Measurements from ENCODE around the gene KRTAP20-1. TPM values are rescaled to one million over a fixed set of nuclear protein-coding genes. Genes with fewer than 3 reads are reported as not detected.

The KRTAP20-1 gene
- polyA plus RNA-seq (2013, experiment 1 of 2) = not detected
- not detected for polyA plus RNA-seq (2013, experiment 2 of 2)

DNA sequence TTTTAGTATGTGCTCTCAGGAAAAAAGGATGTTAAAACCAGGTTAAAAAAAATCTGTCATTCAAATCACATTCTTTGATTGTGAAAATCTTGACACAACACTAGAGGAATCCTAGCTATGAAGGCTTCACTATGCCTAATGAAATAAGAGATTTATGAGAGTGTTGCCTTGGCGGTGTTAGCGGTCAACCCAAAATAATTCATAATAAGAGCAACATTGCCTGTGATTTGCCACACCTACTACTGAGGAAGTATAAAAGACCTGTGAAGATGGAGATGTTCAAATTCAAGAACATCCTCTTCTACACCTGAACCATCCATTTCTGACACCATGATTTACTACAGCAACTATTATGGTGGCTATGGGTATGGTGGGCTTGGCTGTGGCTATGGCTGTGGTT is at the start of gene KRTAP20-1:
Gene KRTAP20-1, plus strand, starts transcription at position 301 of the 400 bp plus-strand sequence. Its CDS starts 30 bp downstream, at position 331.
- no peak within 1 kb of the TSS for H3K27ac ChIP-seq (ENCODE audit: low read depth, low read length)
- no CpG with 5 or more reads among the region's 2 CpGs for WGBS
- no peaks in the 10 kb centered on the region for H3K36me3 ChIP-seq (ENCODE audit: insufficient read depth, low read length)
- no peaks in the 10 kb centered on the region for H3K4me1 ChIP-seq (ENCODE audit: insufficient read depth, low read length)
- no peak within 1 kb of the TSS for H3K4me3 ChIP-seq (ENCODE audit: low read length)
- no peak within 1 kb of the TSS for H3K9ac ChIP-seq (ENCODE audit: low read depth, low read length)
- no peaks in the 10 kb centered on the region for H3K9me3 ChIP-seq (ENCODE audit: insufficient read depth, low read depth, low read length)
- no peaks in the 10 kb centered on the region for H3K27me3 ChIP-seq (ENCODE audit: insufficient read depth, low read length)

GRCh38 chr21:30567617-30568016 is 48.6 kb upstream of the KRTAP20-1 start:
- no peaks in the 10 kb centered on the region for H3K27me3 ChIP-seq (ENCODE audit: insufficient read depth, low read length)
- H3K36me3 ChIP-seq (ENCODE audit: insufficient read depth, low read length) = no peaks in the 10 kb centered on the region
- H3K4me1 ChIP-seq (ENCODE audit: insufficient read depth, low read length) = no peaks in the 10 kb centered on the region
- no peaks in the 10 kb centered on the region for H3K9me3 ChIP-seq (ENCODE audit: insufficient read depth, low read depth, low read length)
- no peak overlapping the region for H3K9ac ChIP-seq (ENCODE audit: low read depth, low read length)
- H3K4me3 ChIP-seq (ENCODE audit: low read length) = no peak overlapping the region
- no peak overlapping the region for H3K27ac ChIP-seq (ENCODE audit: low read depth, low read length)

DNA sequence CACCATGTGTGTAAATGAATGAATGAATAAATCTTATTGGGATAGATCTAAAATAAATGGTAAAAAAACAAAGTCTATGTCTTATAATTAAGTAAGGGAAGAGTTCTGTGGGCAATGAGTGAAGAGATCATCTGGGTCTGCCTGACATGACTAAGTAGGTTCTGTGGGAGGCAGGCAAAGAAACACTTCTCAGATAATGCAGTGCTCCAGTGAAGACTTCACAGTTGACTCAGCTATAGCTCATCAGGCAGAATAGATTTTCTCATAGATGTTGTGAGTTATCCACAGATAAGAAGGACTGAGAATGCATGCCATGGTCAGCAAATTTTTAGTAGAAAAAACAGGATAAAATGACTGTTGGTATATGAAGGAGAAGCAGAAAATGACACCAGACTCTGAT is 38.5 kb upstream of the KRTAP20-1 start:
- Histone ChIP-seq H3K9ac (ENCODE audit: low read depth, low read length) (no peak overlapping the region), H3K27ac (ENCODE audit: low read depth, low read length) (no peak overlapping the region), H3K4me1 (ENCODE audit: insufficient read depth, low read length) (0 out of 2 replicates have a peak, but pooled peaks cover 2% of the 10 kb centered on the region), H3K27me3 (ENCODE audit: insufficient read depth, low read length) (no peaks in the 10 kb centered on the region), H3K4me3 (ENCODE audit: low read length) (no peak overlapping the region), H3K36me3 (ENCODE audit: insufficient read depth, low read length) (no peaks in the 10 kb centered on the region), H3K9me3 (ENCODE audit: insufficient read depth, low read depth, low read length) (no peaks in the 10 kb centered on the region)

DNA sequence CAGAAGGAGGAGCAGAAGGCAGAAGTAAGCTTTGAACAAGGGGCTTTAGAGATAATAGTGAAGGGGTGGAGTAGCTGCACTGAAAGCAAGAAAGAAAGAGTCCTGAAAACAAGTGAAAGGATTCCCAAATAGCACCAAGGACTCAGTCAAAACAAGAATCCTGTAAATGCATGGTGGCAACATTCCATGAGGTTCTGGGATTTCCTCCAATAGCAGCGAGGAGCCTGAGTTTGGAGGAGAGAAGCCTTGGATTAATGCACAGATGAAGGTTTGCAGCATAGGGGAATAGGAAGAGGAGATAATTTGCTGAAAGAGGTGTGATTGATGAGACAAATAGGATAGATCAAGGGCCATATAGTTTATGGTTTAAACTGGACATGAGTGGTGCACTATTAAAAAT is 36.9 kb upstream of the KRTAP20-1 start:
- H3K9me3 ChIP-seq (ENCODE audit: insufficient read depth, low read depth, low read length) = no peaks in the 10 kb centered on the region
- H3K9ac ChIP-seq (ENCODE audit: low read depth, low read length) = no peak overlapping the region
- H3K36me3 ChIP-seq (ENCODE audit: insufficient read depth, low read length) = no peaks in the 10 kb centered on the region
- 80% methylated on average over 1 of the region's 1 CpG for WGBS
- no peak overlapping the region for H3K4me3 ChIP-seq (ENCODE audit: low read length)
- 0 out of 2 replicates have a peak, but pooled peaks cover 2% of the 10 kb centered on the region for H3K4me1 ChIP-seq (ENCODE audit: insufficient read depth, low read length)
- no peaks in the 10 kb centered on the region for H3K27me3 ChIP-seq (ENCODE audit: insufficient read depth, low read length)
- no peak overlapping the region for H3K27ac ChIP-seq (ENCODE audit: low read depth, low read length)

GRCh38 chr21:30580132-30580531 is 36.1 kb upstream of the KRTAP20-1 start:
- Histone ChIP-seq H3K4me1 (ENCODE audit: insufficient read depth, low read length) (0 out of 2 replicates have a peak, but pooled peaks cover 2% of the 10 kb centered on the region), H3K9ac (ENCODE audit: low read depth, low read length) (no peak overlapping the region), H3K4me3 (ENCODE audit: low read length) (no peak overlapping the region), H3K27me3 (ENCODE audit: insufficient read depth, low read length) (no peaks in the 10 kb centered on the region), H3K9me3 (ENCODE audit: insufficient read depth, low read depth, low read length) (no peaks in the 10 kb centered on the region), H3K27ac (ENCODE audit: low read depth, low read length) (no peak overlapping the region), H3K36me3 (ENCODE audit: insufficient read depth, low read length) (no peaks in the 10 kb centered on the region)
- 74% methylated on average over 3 of the region's 3 CpGs for WGBS

- Histone ChIP-seq H3K4me3 (ENCODE audit: low read length) (no peak overlapping the region), H3K9me3 (ENCODE audit: insufficient read depth, low read depth, low read length) (no peaks in the 10 kb centered on the region), H3K9ac (ENCODE audit: low read depth, low read length) (no peak overlapping the region), H3K27ac (ENCODE audit: low read depth, low read length) (no peak overlapping the region), H3K27me3 (ENCODE audit: insufficient read depth, low read length) (no peaks in the 10 kb centered on the region), H3K4me1 (ENCODE audit: insufficient read depth, low read length) (0 out of 2 replicates have a peak, but pooled peaks cover 2% of the 10 kb centered on the region), H3K36me3 (ENCODE audit: insufficient read depth, low read length) (no peaks in the 10 kb centered on the region)
- 100% methylated on average over 1 of the region's 1 CpG for WGBS
Measured at GRCh38 chr21:30582870-30583269, 33.4 kb upstream of the KRTAP20-1 start.

- Histone ChIP-seq H3K36me3 (ENCODE audit: insufficient read depth, low read length) (no peaks in the 10 kb centered on the region), H3K9ac (ENCODE audit: low read depth, low read length) (no peak within 1 kb of the TSS), H3K4me3 (ENCODE audit: low read length) (no peak within 1 kb of the TSS), H3K9me3 (ENCODE audit: insufficient read depth, low read depth, low read length) (no peaks in the 10 kb centered on the region), H3K27me3 (ENCODE audit: insufficient read depth, low read length) (no peaks in the 10 kb centered on the region), H3K27ac (ENCODE audit: low read depth, low read length) (no peak within 1 kb of the TSS), H3K4me1 (ENCODE audit: insufficient read depth, low read length) (no peaks in the 10 kb centered on the region)
Measured at GRCh38 chr21:30590297-30590696, 25.9 kb upstream of the KRTAP20-1 start, which contains the start of gene KRTAP22-2. KRTAP22-2 (minus strand) TSS chr21:30590397.

DNA sequence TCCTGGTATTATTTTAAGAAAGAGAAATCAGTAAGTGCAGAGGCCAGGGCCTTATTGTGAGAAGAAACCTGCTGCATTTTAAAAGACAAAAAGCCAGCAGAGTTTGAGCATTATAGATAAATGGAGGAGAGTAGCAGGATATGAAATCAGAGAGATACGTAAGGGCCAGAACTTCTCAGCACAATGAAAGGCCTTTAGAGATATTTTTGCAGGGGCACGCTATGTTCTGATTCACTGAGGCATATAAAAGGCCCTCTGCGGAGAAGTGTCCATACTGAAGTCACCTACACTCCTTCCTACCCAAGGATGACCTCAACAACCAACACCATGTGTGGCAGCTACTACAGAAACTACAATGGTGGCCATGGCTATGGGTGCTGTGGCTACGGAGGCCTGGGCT is 24.1 kb upstream of the KRTAP20-1 start, which contains the start of gene KRTAP6-3:
Gene KRTAP6-3, plus strand, starts transcription at position 301 of the 400 bp plus-strand sequence. Its CDS starts 6 bp downstream, at position 307.
- 96% methylated on average over 4 of the region's 4 CpGs for WGBS
- Histone ChIP-seq H3K4me3 (ENCODE audit: low read length) (no peak within 1 kb of the TSS), H3K9me3 (ENCODE audit: insufficient read depth, low read depth, low read length) (no peaks in the 10 kb centered on the region), H3K27me3 (ENCODE audit: insufficient read depth, low read length) (no peaks in the 10 kb centered on the region), H3K36me3 (ENCODE audit: insufficient read depth, low read length) (no peaks in the 10 kb centered on the region), H3K4me1 (ENCODE audit: insufficient read depth, low read length) (no peaks in the 10 kb centered on the region), H3K9ac (ENCODE audit: low read depth, low read length) (no peak within 1 kb of the TSS), H3K27ac (ENCODE audit: low read depth, low read length) (no peak within 1 kb of the TSS)

GRCh38 chr21:30598802-30599201 is 17.4 kb upstream of the KRTAP20-1 start, which contains the start of gene KRTAP6-2:
KRTAP6-2 (minus strand) TSS chr21:30598902; CDS start chr21:30598874, 28 bp downstream.
- 97% methylated on average over 6 of the region's 6 CpGs for WGBS
- Histone ChIP-seq H3K9ac (ENCODE audit: low read depth, low read length) (no peak within 1 kb of the TSS), H3K27ac (ENCODE audit: low read depth, low read length) (no peak within 1 kb of the TSS), H3K9me3 (ENCODE audit: insufficient read depth, low read depth, low read length) (no peaks in the 10 kb centered on the region), H3K27me3 (ENCODE audit: insufficient read depth, low read length) (no peaks in the 10 kb centered on the region), H3K4me1 (ENCODE audit: insufficient read depth, low read length) (no peaks in the 10 kb centered on the region), H3K36me3 (ENCODE audit: insufficient read depth, low read length) (no peaks in the 10 kb centered on the region), H3K4me3 (ENCODE audit: low read length) (no peak within 1 kb of the TSS)

- H3K27me3 ChIP-seq (ENCODE audit: insufficient read depth, low read length) = no peaks in the 10 kb centered on the region
- no CpG with 5 or more reads among the region's 1 CpG for WGBS
- H3K9me3 ChIP-seq (ENCODE audit: insufficient read depth, low read depth, low read length) = no peaks in the 10 kb centered on the region
- H3K36me3 ChIP-seq (ENCODE audit: insufficient read depth, low read length) = no peaks in the 10 kb centered on the region
- H3K9ac ChIP-seq (ENCODE audit: low read depth, low read length) = no peak within 1 kb of the TSS
- no peak within 1 kb of the TSS for H3K4me3 ChIP-seq (ENCODE audit: low read length)
- H3K27ac ChIP-seq (ENCODE audit: low read depth, low read length) = no peak within 1 kb of the TSS
- no peaks in the 10 kb centered on the region for H3K4me1 ChIP-seq (ENCODE audit: insufficient read depth, low read length)
Measured at GRCh38 chr21:30600787-30601186, 15.4 kb upstream of the KRTAP20-1 start, which contains the start of gene KRTAP22-1. KRTAP22-1 (plus strand) TSS chr21:30601087.

GRCh38 chr21:30605968-30606367 is 10.3 kb upstream of the KRTAP20-1 start:
- Histone ChIP-seq H3K27me3 (ENCODE audit: insufficient read depth, low read length) (no peaks in the 10 kb centered on the region), H3K9me3 (ENCODE audit: insufficient read depth, low read depth, low read length) (no peaks in the 10 kb centered on the region), H3K27ac (ENCODE audit: low read depth, low read length) (no peak overlapping the region), H3K4me1 (ENCODE audit: insufficient read depth, low read length) (no peaks in the 10 kb centered on the region), H3K4me3 (ENCODE audit: low read length) (no peak overlapping the region), H3K9ac (ENCODE audit: low read depth, low read length) (no peak overlapping the region), H3K36me3 (ENCODE audit: insufficient read depth, low read length) (no peaks in the 10 kb centered on the region)
- 89% methylated on average over 2 of the region's 2 CpGs for WGBS

- 91% methylated on average over 1 of the region's 2 CpGs for WGBS
- Histone ChIP-seq H3K27me3 (ENCODE audit: insufficient read depth, low read length) (no peaks in the 10 kb centered on the region), H3K9me3 (ENCODE audit: insufficient read depth, low read depth, low read length) (no peaks in the 10 kb centered on the region), H3K4me1 (ENCODE audit: insufficient read depth, low read length) (no peaks in the 10 kb centered on the region), H3K36me3 (ENCODE audit: insufficient read depth, low read length) (no peaks in the 10 kb centered on the region), H3K9ac (ENCODE audit: low read depth, low read length) (no peak overlapping the region), H3K27ac (ENCODE audit: low read depth, low read length) (no peak overlapping the region), H3K4me3 (ENCODE audit: low read length) (no peak overlapping the region)
Measured at GRCh38 chr21:30612132-30612531, 4.1 kb upstream of the KRTAP20-1 start.

Measured in HUES64 (cell line).